DND-41 (cell line): ENCODE results near the gene ZKSCAN3.
"Not testable (repeated sequence)": the region's sequence is repeated elsewhere in the genome, so short reads cannot be mapped to it uniquely, and the experiment has no call there.

ENCODE experiments used
- EZH2 ChIP-seq: IDR thresholded peaks from 3 replicates; pipeline ENCODE4 v1.6.1; 2012; ENCODE audit warnings: borderline replicate concordance, low read depth, mild to moderate bottlenecking, moderate library complexity, low read length, inconsistent platforms; ENCODE audit not compliant: severe bottlenecking
- TF ChIP-seq, protein P1 (sequence below): IDR thresholded peaks from 2 replicates; pipeline ENCODE4 v1.5.1; 2012; ENCODE audit warnings: borderline replicate concordance, low read length, moderate library complexity, mild to moderate bottlenecking; ENCODE audit not compliant: poor library complexity, severe bottlenecking; ENCODE audit errors: extremely low read depth

DNA sequence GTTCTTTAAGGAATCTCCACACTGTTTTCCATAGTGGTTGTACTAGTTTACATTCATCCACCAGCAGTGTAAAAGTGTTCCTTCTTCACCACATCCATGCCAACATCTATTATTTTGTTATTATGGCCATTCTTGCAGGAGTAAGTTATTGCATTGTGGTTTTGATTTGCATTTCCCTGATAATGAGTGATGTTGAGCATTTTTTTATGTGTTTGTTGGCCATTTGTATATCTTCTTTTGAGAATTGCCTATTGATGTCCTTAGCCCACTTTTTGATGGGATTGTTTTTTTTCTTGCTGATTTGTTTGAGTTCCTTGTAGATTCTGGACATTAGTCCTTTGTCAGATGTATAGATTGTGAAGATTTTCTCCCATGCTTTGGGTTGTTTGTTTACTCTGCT is 43.4 kb upstream of the ZKSCAN3 start:
- TF ChIP-seq, protein P1, sequence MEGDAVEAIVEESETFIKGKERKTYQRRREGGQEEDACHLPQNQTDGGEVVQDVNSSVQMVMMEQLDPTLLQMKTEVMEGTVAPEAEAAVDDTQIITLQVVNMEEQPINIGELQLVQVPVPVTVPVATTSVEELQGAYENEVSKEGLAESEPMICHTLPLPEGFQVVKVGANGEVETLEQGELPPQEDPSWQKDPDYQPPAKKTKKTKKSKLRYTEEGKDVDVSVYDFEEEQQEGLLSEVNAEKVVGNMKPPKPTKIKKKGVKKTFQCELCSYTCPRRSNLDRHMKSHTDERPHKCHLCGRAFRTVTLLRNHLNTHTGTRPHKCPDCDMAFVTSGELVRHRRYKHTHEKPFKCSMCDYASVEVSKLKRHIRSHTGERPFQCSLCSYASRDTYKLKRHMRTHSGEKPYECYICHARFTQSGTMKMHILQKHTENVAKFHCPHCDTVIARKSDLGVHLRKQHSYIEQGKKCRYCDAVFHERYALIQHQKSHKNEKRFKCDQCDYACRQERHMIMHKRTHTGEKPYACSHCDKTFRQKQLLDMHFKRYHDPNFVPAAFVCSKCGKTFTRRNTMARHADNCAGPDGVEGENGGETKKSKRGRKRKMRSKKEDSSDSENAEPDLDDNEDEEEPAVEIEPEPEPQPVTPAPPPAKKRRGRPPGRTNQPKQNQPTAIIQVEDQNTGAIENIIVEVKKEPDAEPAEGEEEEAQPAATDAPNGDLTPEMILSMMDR: not testable (repeated sequence)
- not testable (repeated sequence) for TF ChIP-seq EZH2
